Ovary (tissue), 9 donors: ENCODE data around the gene APH1A. TPM values are rescaled to one million over a fixed set of nuclear protein-coding genes. Genes with fewer than 3 reads are reported as not detected.

Experiments used
- DNase-seq, 5 donors: peaks; one replicate each; pipeline ENCODE4 v3.0.0-alpha.2; 2019 to 2020
- H3K27ac ChIP-seq, 2 donors: fragments of 200-600 bp; one replicate each; pipeline versions ENCODE4 v1.5.1 to v1.8.0; 2019 to 2022
- H3K27me3 ChIP-seq: fragments of 200-600 bp; one replicate; pipeline ENCODE4 v1.8.0; 2022
- H3K36me3 ChIP-seq: fragments of 200-600 bp; sonication (generic); one replicate; pipeline ENCODE4 v1.5.1; 2019
- H3K4me1 ChIP-seq: one replicate; pipeline ENCODE4 v1.8.1; 2013; ENCODE audit warnings: mild to moderate bottlenecking, moderate library complexity; ENCODE audit not compliant: insufficient read depth
- H3K4me3 ChIP-seq: fragments of 200-600 bp; sonication (generic); one replicate; pipeline ENCODE4 v1.5.1; 2017
- H3K9me3 ChIP-seq, 2 donors: fragments of 200-600 bp in 1 of 2; sonication (generic) in 1 of 2; one replicate each; pipeline versions ENCODE4 v1.5.1 to v1.8.1; 2013 to 2019; ENCODE audit warnings: mild to moderate bottlenecking in 1 of 2, moderate library complexity in 1 of 2
- EP300 ChIP-seq: sonication (generic); formaldehyde crosslinking; IDR thresholded peaks from one replicate; pipeline ENCODE4 v1.6.1; 2017; ENCODE audit warnings: antibody characterized with exemption
- POLR2A ChIP-seq: fragments of 450-650 bp; IDR thresholded peaks from one replicate; pipeline ENCODE4 v1.6.1; 2017; ENCODE audit warnings: antibody characterized with exemption, mild to moderate bottlenecking, moderate library complexity
- WGBS, 3 donors: extraction: QIAGEN DNeasy Blood & Tissue Kit in 1 of 3; methylation state at CpG; one replicate each; pipeline versions ENCODE4 v1.1.5 to v1.1.7; 2013 to 2017; 5-methylcytosine and 5-hydroxymethylcytosine counted together
- intact Hi-C, 4 donors: fragments of 100-400 bp; cut with DNase I; formaldehyde crosslinking; loops; one replicate each; pipeline versions ENCODE4 v1.11.0 to v1.15.1; 2022 to 2023
- polyA plus RNA-seq, 2 donors: library from polyadenylated mRNA; stranded (reverse); fragments of 200-250 nt in 1 of 2; fragments of 350-450 nt in 1 of 2; fragmentation: Illumina TruSeq in 1 of 2; extraction: RNeasy Lipid Tissue Mini Kit (QIAGEN cat#74804) in 1 of 2; gene quantifications; one replicate each; pipeline ENCODE4 v1.2.3, GENCODE V29; 2013 to 2014
- total RNA-seq, 7 donors: library from RNA; depleted of rRNA in 2 of 7; stranded (reverse); fragments of >200 nt in 2 of 7; fragmentation: NEBNext Ultra II Directional in 3 of 7; extraction: Animal tissue kit (Norgen Biotek cat#: 25700) in 3 of 7; gene quantifications; one replicate each; pipeline versions ENCODE4 v1.1.0 to v1.2.4, GENCODE V29; 2016 to 2023
- TF ChIP-seq, protein P1 (sequence below), 3 donors: fragments of 450-650 bp in 2 of 3; fragments of 200-600 bp in 1 of 3; IDR thresholded peaks; one replicate each; pipeline versions ENCODE4 v1.5.1 to v1.8.0; 2016 to 2022; ENCODE audit warnings: antibody characterized with exemption in 3 of 3, mild to moderate bottlenecking in 1 of 3
- donor health status: DM: no; HTN: no; CAD: no; lungs with moderate emphysema.
- donor health status: DM: no; HTN: no; CAD: no.
- donor health status: Bipolar disorder and iron deficiency.
- donor health status: DM: yes; HTN: yes; CAD: no.
- donor health status: DM: no; HTN: no; CAD: no.
- donor health status: DM: yes; HTN: yes; CAD: no.

APH1A gene
- total and polyA plus RNA-seq, 9 donors: 80.0 to 151 (median 116) TPM

DNA sequence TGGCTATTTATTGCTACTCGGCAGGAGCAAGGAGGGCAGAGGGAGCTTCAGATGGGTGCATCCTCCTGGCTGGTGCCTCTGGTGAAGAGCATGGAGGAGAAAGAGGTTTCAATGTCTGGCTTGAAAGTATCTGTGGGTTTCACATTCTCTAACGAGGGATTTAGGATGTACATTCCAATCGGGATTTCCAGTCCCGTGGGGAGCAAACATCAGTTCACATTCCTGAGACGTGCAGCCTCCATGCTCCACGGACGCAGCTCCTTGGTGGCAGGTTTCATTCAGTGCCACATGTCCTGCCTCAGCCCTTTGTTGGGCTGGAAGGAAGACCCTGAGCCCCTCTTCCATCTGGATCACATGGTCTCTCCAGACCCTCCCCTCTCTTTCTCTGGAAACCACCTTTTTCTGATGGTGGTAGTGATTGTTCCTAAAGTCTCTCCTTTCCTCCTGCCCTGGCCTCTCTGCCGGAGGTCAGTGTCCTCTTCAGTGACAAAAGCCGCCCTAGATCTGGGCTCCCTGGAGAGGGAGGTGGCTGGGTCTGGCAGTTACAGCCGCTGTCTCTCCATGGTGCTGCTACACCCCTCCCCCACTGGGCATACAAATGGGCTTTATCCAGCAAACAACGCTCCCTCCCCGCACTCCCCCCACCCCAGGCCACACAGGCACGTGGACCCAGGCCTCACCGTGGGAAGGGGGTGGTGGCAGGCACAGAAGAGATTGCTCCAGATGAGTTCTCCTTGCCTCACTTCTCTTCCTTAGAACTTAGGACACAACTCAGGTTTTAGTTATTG, 12.1 kb downstream of the APH1A start:
- DNase-seq: peak in 1 of 5 donors; percentile 19
- H3K4me1 ChIP-seq: peaks cover 4% of the 10 kb centered on the region
- no peaks in the 10 kb centered on the region for H3K36me3 ChIP-seq
- H3K9me3 ChIP-seq: no peaks in the 10 kb centered on the region
- H3K27me3 ChIP-seq: no peaks in the 10 kb centered on the region
- intact Hi-C loops: no loop called here
- WGBS, 3 donors: 24 to 29% (median 27%) methylated on average over 14 of the region's 14 CpGs
- no peak overlapping the region for H3K4me3 ChIP-seq
- TF ChIP-seq POLR2A (no peak), EP300 (no peak)
- TF ChIP-seq, protein P1, sequence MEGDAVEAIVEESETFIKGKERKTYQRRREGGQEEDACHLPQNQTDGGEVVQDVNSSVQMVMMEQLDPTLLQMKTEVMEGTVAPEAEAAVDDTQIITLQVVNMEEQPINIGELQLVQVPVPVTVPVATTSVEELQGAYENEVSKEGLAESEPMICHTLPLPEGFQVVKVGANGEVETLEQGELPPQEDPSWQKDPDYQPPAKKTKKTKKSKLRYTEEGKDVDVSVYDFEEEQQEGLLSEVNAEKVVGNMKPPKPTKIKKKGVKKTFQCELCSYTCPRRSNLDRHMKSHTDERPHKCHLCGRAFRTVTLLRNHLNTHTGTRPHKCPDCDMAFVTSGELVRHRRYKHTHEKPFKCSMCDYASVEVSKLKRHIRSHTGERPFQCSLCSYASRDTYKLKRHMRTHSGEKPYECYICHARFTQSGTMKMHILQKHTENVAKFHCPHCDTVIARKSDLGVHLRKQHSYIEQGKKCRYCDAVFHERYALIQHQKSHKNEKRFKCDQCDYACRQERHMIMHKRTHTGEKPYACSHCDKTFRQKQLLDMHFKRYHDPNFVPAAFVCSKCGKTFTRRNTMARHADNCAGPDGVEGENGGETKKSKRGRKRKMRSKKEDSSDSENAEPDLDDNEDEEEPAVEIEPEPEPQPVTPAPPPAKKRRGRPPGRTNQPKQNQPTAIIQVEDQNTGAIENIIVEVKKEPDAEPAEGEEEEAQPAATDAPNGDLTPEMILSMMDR (IDR thresholded peaks at IDR 0.05): no peak
- no peak overlapping the region for H3K27ac ChIP-seq

DNA sequence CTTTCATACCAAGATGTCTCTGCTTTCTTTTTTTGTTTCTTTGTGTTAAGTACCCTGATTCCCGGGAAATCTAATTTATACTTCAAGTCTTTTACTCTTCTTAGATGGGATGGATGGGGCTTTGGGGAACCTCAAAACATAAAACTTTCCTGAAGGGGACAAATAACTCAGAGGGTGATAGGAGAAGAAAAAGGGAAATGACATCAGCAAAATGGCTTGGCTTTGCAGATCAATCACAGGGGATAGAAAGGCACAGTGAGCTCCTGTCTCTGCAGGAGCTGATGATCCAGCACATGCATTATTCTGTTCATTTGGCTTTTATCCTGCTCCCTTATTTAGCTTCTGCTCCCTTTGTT, 12.6 kb downstream of the APH1A start:
- H3K4me3 ChIP-seq: no peak overlapping the region
- no peaks in the 10 kb centered on the region for H3K9me3 ChIP-seq
- intact Hi-C loops: no loop called here
- H3K36me3 ChIP-seq: no peaks in the 10 kb centered on the region
- TF ChIP-seq POLR2A (no peak), EP300 (no peak)
- TF ChIP-seq, protein P1 (IDR thresholded peaks at IDR 0.05): no peak
- 2 to 5% (median 4%) methylated on average over 1 of the region's 1 CpG for WGBS, 3 donors
- peaks cover 4% of the 10 kb centered on the region for H3K4me1 ChIP-seq
- no peak for DNase-seq
- H3K27me3 ChIP-seq: no peaks in the 10 kb centered on the region
- H3K27ac ChIP-seq: no peak overlapping the region

DNA sequence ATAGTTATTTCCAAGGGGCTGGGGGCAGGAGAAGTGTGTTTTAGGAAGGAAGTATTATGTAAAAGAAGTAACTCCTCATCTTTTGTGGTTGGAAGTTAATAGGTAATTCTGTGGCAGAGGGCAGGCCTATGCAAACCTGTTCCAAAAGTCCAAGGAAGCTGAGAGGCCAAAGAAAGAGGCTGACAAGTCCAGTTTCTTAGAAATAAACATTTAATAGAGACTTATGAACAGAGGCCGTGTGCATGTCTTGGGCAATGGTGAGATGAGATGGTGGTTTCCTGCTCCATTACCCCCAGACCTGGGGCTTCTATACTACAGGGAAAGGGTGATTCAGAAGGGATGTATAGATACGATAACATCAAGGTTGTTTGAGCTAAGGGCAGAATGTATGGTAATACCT, 18.9 kb downstream of the APH1A start:
- Histone ChIP-seq H3K27ac (no peak overlapping the region), H3K9me3 (no peaks in the 10 kb centered on the region), H3K36me3 (no peaks in the 10 kb centered on the region), H3K4me3 (no peak overlapping the region), H3K4me1 (no peaks in the 10 kb centered on the region), H3K27me3 (no peaks in the 10 kb centered on the region)
- no peak for TF ChIP-seq POLR2A
- no peak for TF ChIP-seq EP300
- TF ChIP-seq, protein P1 (IDR thresholded peaks at IDR 0.05): no peak
- intact Hi-C loops: no loop called here
- WGBS, 3 donors: 84 to 86% (median 86%) methylated on average over 2 of the region's 2 CpGs
- no peak for DNase-seq

DNA sequence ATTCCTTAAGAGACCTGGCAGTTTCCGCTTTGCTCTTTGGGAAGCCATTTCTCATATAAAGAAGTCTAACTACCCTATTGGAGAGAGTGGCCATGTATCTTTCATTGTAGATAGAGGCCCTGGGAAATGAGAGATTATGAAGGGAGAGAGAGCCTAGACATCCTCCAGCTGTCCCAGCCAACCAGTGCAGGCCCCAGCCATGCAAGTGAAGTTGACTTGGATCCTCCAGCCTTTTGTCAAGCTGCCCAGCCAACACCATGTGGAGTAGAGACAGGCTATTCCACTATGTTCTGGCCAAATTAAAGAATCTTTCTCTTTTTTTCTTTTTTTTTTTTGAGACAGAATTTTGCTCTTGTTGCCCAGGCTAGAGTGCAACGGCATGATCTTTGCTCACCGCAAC, 25.8 kb downstream of the APH1A start:
- Histone ChIP-seq H3K27ac (no peak overlapping the region), H3K27me3 (no peaks in the 10 kb centered on the region), H3K4me3 (no peak overlapping the region), H3K9me3 (no peaks in the 10 kb centered on the region), H3K4me1 (no peaks in the 10 kb centered on the region), H3K36me3 (no peaks in the 10 kb centered on the region)
- intact Hi-C loops: no loop called here
- no peak for TF ChIP-seq EP300
- TF ChIP-seq, protein P1 (IDR thresholded peaks at IDR 0.05): no peak
- no peak for TF ChIP-seq POLR2A
- WGBS, 3 donors: 65 to 90% (median 88%) methylated on average over 3 of the region's 3 CpGs
- DNase-seq: peak in 1 of 5 donors; percentile 2
